Lower leg skin (tissue), 4 donors: Measurements from ENCODE around the gene SYT5. TPM values are rescaled to one million over a fixed set of nuclear protein-coding genes. Genes with fewer than 3 reads are reported as not detected.
"Not testable (repeated sequence)": the region's sequence is repeated elsewhere in the genome, so short reads cannot be mapped to it uniquely, and the experiment has no call there.

Experiments
- DNase-seq, 2 donors: peaks; one replicate each; pipeline ENCODE4 v3.0.0-alpha.2; 2019; ENCODE audit warnings: low spot score in 2 of 2
- H3K4me3 ChIP-seq: fragments of 200-600 bp; sonication (generic); 2 replicates; pipeline ENCODE4 v1.5.1; 2017; ENCODE audit warnings: mild to moderate bottlenecking, low read depth; ENCODE audit not compliant: poor library complexity, severe bottlenecking
- POLR2A ChIP-seq, 2 donors: fragments of 450-650 bp; IDR thresholded peaks; one replicate each; pipeline ENCODE4 v1.6.1; 2016 to 2017; ENCODE audit warnings: antibody characterized with exemption in 2 of 2, mild to moderate bottlenecking in 1 of 2, moderate library complexity in 1 of 2
- WGBS, 2 donors: methylation state at CpG; one replicate each; pipeline ENCODE4 v1.1.5; 2018; 5-methylcytosine and 5-hydroxymethylcytosine counted together
- intact Hi-C: fragments of 100-400 bp; cut with DNase I; formaldehyde crosslinking; loops from one replicate; pipeline ENCODE4 v1.15.0; 2023; ENCODE audit warnings: low total_unique reads
- total RNA-seq, 4 donors: library from RNA; depleted of rRNA; stranded (reverse); fragments of >200 nt; gene quantifications; one replicate each; pipeline ENCODE4 v1.1.0, GENCODE V29; 2016
- TF ChIP-seq, protein P1 (sequence below), 3 donors: fragments of 450-650 bp; IDR thresholded peaks; one replicate each; pipeline ENCODE4 v1.5.1; 2016; ENCODE audit warnings: antibody characterized with exemption in 3 of 3, mild to moderate bottlenecking in 3 of 3, moderate library complexity in 2 of 3

Gene SYT5
- total RNA-seq, 4 donors from 2014 or later, result 0.10 to 0.65 (median 0.26) TPM; not detected in 1

DNA sequence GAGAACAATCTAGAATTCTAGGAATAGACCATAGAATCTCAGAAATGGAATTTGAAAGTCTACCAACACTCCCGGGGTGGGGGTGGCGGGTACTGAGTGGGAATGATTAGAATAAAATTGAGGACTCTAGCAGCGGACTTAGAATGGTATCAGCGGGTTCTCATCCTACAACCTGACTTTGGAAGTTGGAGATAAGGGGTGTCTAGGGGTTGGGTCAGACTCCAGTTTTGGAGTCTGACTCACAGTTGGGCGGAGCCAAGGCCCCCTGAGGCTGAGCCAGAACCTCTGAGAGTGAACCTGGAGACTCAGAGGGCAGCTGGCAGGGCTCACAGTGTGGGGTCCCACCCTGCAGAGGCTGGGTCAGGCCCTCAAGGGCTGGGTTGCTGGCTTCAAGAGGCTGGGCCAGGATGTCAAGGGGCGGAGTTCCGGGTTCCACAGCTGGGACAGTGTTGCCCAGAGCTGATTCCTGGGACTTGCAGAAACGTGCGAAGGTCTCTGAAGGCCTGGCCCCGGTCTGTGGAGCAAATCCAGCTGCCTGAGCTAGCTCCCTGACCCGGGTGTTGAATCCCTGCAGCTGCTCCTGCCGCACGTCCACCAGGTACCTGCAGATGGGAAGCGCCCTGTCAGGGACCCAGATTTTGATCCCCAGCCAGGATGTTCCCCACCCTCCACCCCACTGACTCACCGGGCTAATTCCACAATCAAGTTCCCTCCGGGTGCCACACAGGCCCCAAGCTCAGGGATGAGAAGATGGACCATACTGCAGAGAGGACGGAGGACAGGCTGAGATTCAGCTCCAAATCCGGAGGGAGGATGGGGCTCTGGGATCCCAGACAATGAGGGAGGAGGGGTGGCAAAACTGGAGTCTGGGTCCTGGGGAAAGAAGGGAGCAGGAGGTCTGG is 21.0 kb downstream of the SYT5 start:
- intact Hi-C loops, result no loop called here
- 42 to 47% methylated on average over 15 of the region's 18 CpGs for WGBS, 2 donors
- TF ChIP-seq, protein P1, sequence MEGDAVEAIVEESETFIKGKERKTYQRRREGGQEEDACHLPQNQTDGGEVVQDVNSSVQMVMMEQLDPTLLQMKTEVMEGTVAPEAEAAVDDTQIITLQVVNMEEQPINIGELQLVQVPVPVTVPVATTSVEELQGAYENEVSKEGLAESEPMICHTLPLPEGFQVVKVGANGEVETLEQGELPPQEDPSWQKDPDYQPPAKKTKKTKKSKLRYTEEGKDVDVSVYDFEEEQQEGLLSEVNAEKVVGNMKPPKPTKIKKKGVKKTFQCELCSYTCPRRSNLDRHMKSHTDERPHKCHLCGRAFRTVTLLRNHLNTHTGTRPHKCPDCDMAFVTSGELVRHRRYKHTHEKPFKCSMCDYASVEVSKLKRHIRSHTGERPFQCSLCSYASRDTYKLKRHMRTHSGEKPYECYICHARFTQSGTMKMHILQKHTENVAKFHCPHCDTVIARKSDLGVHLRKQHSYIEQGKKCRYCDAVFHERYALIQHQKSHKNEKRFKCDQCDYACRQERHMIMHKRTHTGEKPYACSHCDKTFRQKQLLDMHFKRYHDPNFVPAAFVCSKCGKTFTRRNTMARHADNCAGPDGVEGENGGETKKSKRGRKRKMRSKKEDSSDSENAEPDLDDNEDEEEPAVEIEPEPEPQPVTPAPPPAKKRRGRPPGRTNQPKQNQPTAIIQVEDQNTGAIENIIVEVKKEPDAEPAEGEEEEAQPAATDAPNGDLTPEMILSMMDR (IDR thresholded peaks at IDR 0.05), result no peak
- TF ChIP-seq POLR2A (IDR thresholded peaks at IDR 0.05), result no peak
- H3K4me3 ChIP-seq, result no peak overlapping the region
- DNase-seq, result no peak

DNA sequence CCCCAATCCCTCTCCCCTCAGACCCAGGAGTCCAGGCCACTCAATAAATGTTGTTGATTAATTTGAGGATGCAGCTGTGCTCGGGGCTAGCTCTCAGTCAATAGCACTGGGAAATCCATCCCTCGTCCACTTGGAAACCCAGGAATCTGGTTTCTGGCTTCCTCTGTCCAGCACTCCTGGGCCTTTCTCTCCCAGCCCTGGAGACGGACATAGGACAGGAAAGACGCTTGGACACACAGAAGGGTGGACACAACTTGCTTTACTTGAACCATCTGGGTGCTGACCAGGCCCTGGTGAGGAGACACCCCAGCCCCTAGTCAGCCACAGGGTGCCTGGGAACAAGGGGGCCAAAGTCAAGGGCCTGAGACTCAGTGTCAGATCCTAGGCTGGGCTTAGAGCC is 21.7 kb downstream of the SYT5 start:
- 67 to 81% methylated on average over 4 of the region's 4 CpGs for WGBS, 2 donors
- intact Hi-C loops, result no loop called here
- TF ChIP-seq POLR2A (IDR thresholded peaks at IDR 0.05), result no peak
- TF ChIP-seq, protein P1 (IDR thresholded peaks at IDR 0.05), result no peak
- no peak overlapping the region for H3K4me3 ChIP-seq
- no peak for DNase-seq

DNA sequence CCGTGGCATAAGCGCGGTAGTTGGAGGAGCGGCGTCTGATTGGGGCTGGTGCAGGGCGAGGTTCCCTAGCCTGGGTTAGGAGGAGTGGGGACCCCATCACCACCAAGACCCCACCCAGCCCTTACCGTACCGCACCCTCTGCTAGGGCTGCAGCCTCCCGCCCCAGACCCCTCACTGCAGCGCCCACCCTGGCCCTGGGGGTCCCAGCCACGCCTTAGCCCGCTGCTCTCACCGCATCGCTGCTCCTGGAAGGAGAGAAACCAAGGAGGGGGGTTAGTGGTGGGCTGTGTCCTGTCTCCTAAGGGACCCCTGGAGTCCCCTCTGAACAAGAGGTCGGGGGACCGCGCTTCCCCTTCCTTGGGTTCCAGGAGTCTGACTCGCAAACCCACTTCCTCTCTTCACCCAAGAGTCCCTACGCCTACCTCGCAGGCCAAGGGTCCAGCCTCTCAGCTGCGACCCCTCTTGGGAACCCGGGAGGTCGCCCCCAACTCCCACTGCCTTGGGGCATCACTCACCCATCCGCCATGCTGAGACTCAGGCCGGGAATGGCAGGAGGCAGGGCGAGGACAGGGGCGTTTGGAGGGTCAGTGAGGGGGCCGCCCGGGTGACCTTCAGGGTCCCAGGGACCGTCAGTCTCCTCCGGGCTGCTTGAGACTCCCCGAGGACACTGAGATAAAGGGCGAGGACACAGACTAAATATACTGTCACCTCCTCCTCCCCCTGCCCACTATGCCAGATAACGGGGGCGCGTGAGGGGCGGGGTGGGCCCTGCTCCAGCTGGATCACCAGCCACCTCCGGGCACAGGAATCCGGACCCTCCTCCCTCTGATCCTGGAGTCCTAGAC is 22.8 kb downstream of the SYT5 start, which contains the start of gene TNNI3:
Gene TNNI3, minus strand, starts transcription at position 669 of the 845 bp plus-strand sequence. Its CDS starts 143 bp downstream, at position 526.
- no peak within 1 kb of the TSS for H3K4me3 ChIP-seq

DNA sequence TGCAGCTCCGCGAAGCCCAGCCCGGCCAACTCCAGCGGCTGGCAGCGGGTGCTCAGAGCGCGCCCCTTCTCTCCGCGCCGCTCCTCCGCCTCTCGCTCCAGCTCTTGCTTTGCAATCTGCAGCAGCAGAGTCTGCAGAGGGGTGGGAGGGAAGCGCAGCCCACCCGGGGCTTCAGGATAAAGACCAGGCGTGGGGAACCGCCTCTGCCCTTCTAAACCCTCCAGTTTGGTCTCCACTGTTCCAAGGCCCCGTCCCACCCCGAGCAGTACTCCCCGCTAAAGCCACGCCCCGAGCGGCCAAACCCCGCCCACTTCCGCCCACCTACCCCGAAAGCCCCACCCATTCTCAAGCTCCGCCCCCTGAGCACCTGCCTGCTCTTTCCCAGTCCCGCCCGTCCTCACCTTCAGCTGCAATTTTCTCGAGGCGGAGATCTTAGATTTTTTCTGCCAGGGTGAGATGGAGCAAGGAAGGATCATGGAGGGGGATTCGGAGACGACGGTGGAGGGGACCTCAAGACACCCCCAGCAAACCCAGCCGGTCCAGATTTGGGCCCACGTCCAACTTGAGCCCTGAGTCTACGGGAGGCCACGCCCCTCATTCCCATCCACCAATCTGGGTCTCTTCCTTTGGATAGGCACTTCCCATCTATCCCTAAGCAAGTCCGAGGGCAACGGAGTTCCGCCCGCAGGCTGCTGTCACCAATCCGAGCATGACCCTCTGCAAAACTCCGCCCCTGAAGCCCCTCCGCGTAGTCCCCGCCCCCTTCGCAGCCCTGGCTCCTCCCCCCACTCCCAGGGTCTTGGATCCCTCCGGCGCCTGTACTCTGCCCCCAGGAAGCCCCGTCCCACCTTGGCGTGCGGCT is 23.7 kb downstream of the SYT5 start:
- intact Hi-C loops, result no loop called here
- no peak overlapping the region for H3K4me3 ChIP-seq
- no peak for TF ChIP-seq POLR2A (IDR thresholded peaks at IDR 0.05)
- TF ChIP-seq, protein P1 (IDR thresholded peaks at IDR 0.05), result no peak
- peak in 1 of 2 donors; percentile 88 for DNase-seq
- 2 to 3% methylated on average over 45 to 52 of the region's 52 CpGs for WGBS, 2 donors

More for the DNA sequence above, 22.8 kb downstream of the SYT5 start, which contains the start of gene TNNI3:
- WGBS, 2 donors, result 49 to 51% methylated on average over 32 to 33 of the region's 39 CpGs
- intact Hi-C loops, result no loop called here
- TF ChIP-seq, protein P1 (IDR thresholded peaks at IDR 0.05), result no peak
- TF ChIP-seq POLR2A (IDR thresholded peaks at IDR 0.05), result no peak
- DNase-seq, result no peak

DNA sequence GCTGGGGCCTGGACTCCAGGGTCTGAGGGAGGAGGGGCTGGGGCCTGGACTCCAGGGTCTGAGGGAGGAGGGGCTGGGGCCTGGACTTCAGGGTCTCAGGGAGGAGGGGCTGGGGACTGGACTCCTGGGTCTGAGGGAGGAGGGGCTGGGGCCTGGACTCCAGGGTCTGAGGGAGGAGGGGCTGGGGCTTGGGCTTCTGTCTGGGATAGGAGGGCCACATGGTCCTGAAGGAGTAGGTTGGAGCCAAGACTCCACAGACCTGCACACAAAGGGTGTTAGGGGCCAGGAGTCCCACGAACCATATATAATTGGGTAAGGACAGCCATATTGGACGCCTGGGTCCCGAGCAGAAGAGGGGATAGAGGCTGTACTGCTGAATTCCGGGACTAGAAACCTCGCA is 24.3 kb downstream of the SYT5 start:
- DNase-seq, H3K4me3 ChIP-seq, intact Hi-C loops: not testable (repeated sequence)
- 3 to 5% methylated on average over 5 of the region's 5 CpGs for WGBS, 2 donors
